Calu3 (cell line): ENCODE results near the gene EIF2AK2. TPM values are rescaled to one million over a fixed set of nuclear protein-coding genes. Genes with fewer than 3 reads are reported as not detected.

Source experiments
- BruUV-seq: library from RNA; stranded (reverse); fragments of 400-500 nt; replicated peaks from 2 replicates; lab custom pipeline; 2021; lab: Mats Ljungman, UMichigan
- CTCF ChIA-PET: fragments of 300-600 bp; sonication (Branson Sonifier 250); formaldehyde crosslinking; loops from one replicate; lab custom pipeline; 2022; ENCODE audit warnings: antibody characterized with exemption; lab: Charles Lee
- DNase-seq: peaks from one replicate; pipeline ENCODE4 v3.0.0; 2022
- H3K27ac Mint-ChIP-seq: one replicate; pipeline ENCODE4 v1.8.0; 2022; ENCODE audit warnings: mixed read lengths; ENCODE audit not compliant: unreplicated experiment
- H3K27me3 Mint-ChIP-seq: one replicate; pipeline ENCODE4 v1.8.0; 2022; ENCODE audit warnings: mixed read lengths; ENCODE audit not compliant: unreplicated experiment
- H3K36me3 Mint-ChIP-seq: one replicate; pipeline ENCODE4 v1.8.0; 2022; ENCODE audit warnings: mild to moderate bottlenecking, moderate library complexity, mixed read lengths; ENCODE audit not compliant: insufficient read depth, unreplicated experiment
- H3K4me1 Mint-ChIP-seq: one replicate; pipeline ENCODE4 v1.8.0; 2022; ENCODE audit warnings: mild to moderate bottlenecking, low read depth, mixed read lengths; ENCODE audit not compliant: unreplicated experiment
- H3K4me3 Mint-ChIP-seq: one replicate; pipeline ENCODE4 v1.8.0; 2022; ENCODE audit warnings: mild to moderate bottlenecking, low read depth, moderate library complexity, mixed read lengths; ENCODE audit not compliant: unreplicated experiment
- H3K9me3 Mint-ChIP-seq: one replicate; pipeline ENCODE4 v1.8.0; 2022; ENCODE audit warnings: low read depth, mixed read lengths; ENCODE audit not compliant: unreplicated experiment
- intact Hi-C: fragments of 100-400 bp; cut with micrococcal nuclease; formaldehyde crosslinking; loops from one replicate; pipeline ENCODE4 v1.10.0; 2022; ENCODE audit not compliant: unreplicated experiment
- total RNA-seq: library from RNA; stranded (reverse); gene quantifications from 2 replicates; pipeline ENCODE4 v1.2.3, GENCODE V29; 2022
- TF ChIP-seq, protein P1 (sequence below): fragments of 200-600 bp; IDR thresholded peaks from one replicate; pipeline ENCODE4 v1.8.0; 2022; ENCODE audit warnings: antibody characterized with exemption; ENCODE audit not compliant: unreplicated experiment

Gene EIF2AK2
- total RNA-seq, 1 experiment from 2014 or later = 91.2 TPM

DNA sequence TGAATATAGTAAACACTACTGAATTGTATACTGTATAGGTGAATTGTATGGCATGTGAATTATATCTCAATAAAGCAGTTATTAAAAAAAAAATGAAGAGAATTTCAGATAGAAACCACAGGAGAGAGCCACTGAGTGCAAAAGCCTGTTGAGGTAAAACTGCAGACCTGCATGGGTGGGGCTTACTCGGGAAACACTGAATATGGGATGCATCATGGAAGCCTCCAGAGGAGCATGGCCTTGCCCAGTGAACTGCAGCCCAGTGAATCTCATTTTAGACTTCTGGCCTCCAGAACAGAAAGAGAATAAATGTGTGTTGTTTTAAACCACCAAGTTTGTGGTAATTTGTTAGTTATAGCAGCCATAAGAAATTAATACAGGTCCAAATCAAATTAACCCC lies 56.7 kb downstream of the EIF2AK2 start:
- CTCF ChIA-PET = no interaction called here
- Mint-ChIP-seq H3K4me1 (peaks cover 15% of the 10 kb centered on the region), H3K9me3 (no peaks in the 10 kb centered on the region), H3K4me3 (no peak overlapping the region), H3K27me3 (no peaks in the 10 kb centered on the region), H3K27ac (no peak overlapping the region), H3K36me3 (peaks cover 37% of the 10 kb centered on the region)
- no TSS peak for BruUV-seq
- intact Hi-C loops = no loop called here
- TF ChIP-seq, protein P1, sequence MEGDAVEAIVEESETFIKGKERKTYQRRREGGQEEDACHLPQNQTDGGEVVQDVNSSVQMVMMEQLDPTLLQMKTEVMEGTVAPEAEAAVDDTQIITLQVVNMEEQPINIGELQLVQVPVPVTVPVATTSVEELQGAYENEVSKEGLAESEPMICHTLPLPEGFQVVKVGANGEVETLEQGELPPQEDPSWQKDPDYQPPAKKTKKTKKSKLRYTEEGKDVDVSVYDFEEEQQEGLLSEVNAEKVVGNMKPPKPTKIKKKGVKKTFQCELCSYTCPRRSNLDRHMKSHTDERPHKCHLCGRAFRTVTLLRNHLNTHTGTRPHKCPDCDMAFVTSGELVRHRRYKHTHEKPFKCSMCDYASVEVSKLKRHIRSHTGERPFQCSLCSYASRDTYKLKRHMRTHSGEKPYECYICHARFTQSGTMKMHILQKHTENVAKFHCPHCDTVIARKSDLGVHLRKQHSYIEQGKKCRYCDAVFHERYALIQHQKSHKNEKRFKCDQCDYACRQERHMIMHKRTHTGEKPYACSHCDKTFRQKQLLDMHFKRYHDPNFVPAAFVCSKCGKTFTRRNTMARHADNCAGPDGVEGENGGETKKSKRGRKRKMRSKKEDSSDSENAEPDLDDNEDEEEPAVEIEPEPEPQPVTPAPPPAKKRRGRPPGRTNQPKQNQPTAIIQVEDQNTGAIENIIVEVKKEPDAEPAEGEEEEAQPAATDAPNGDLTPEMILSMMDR = no peak
- no peak for DNase-seq

DNA sequence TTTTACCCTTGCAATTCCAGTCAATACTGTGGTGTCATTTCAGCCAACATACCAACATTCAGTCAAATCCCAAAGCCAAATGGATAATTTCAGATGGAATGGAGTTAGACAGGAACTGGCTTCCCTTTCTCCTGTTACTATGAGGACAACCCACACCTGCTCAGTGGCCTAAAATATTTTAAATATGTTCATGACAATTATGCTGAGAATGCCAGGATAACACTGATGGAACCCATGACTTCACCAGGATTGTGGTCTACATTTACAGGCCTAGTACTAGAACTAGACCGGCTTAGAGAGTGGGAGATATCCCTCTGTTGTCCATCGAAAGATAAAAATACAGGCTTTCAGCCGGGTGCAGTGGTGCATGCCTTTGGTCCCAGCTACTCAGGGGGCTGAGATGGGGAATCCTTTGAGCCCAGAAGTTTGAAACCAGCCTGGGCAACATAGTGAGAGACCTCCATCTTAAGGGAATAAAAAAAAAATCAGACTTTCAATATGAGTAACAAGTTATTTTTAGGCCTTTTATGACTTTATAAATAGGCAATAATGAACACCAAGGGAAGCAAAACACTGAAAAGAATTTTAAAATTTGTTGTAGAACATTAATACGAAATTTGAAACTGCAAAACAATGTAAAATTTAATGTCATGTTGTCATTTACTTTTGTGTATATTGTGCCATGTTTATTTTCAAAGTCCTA lies 58.2 kb downstream of the EIF2AK2 start:
- Mint-ChIP-seq H3K4me1 (peaks cover 1% of the 10 kb centered on the region), H3K9me3 (no peaks in the 10 kb centered on the region), H3K36me3 (peaks cover 32% of the 10 kb centered on the region), H3K27me3 (no peaks in the 10 kb centered on the region), H3K4me3 (no peak overlapping the region), H3K27ac (no peak overlapping the region)
- TF ChIP-seq, protein P1 = no peak
- intact Hi-C loops = no loop called here
- TSS peak; percentile 25 for BruUV-seq
- CTCF ChIA-PET = no interaction called here
- DNase-seq = no peak

DNA sequence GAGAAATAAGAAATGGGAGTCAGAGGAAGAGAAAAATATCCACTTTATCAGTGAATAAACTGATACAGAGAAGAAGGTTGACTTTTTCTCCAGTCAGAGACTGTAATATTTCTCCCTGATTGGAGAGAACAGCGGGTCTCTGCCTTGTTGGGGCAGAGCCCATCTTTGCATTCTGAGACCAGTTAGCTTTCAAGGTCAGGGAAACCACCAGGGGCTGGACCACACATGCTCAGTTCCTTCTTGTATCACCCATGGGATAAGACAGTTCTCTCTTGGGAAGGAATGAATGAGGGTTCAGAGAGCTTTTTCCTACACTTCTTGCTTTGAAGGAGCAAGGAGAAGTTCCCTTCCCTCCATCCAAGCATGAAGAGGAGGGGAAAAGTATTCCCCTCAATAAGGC lies 60.2 kb downstream of the EIF2AK2 start:
- intact Hi-C loops = no loop called here

DNA sequence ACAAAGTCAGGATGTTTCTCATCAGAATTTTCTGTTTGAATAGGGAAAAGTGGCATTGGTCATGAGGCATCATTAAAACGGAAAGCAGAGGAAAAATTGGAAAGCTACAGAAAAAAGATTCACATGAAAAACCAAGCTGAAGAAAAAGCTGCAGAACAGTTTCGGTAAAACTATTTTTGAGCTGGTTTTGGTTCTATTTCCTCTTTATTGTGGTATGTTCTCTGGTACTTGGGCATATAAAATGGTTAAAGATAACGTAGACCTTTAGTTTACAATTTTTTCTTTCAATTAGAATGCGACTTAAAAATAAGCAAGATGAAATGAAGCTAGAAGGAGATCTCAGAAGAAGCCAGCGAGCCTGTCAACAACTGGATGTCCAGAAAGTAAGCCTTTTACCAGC lies 64.9 kb downstream of the EIF2AK2 start:
- Mint-ChIP-seq H3K4me3 (no peak overlapping the region), H3K27me3 (no peaks in the 10 kb centered on the region), H3K27ac (no peak overlapping the region), H3K9me3 (no peaks in the 10 kb centered on the region), H3K36me3 (peaks cover under 1% of the 10 kb centered on the region), H3K4me1 (no peaks in the 10 kb centered on the region)
- BruUV-seq = no TSS peak
- TF ChIP-seq, protein P1 = no peak
- DNase-seq = no peak
- intact Hi-C loops = no loop called here
- CTCF ChIA-PET = no interaction called here

More for the DNA sequence above, 60.2 kb downstream of the EIF2AK2 start:
- TF ChIP-seq, protein P1 = no peak
- CTCF ChIA-PET = no interaction called here
- H3K4me3 Mint-ChIP-seq = no peak overlapping the region
- no peaks in the 10 kb centered on the region for H3K9me3 Mint-ChIP-seq
- no peaks in the 10 kb centered on the region for H3K27me3 Mint-ChIP-seq
- H3K27ac Mint-ChIP-seq = no peak overlapping the region
- BruUV-seq = no TSS peak
- no peaks in the 10 kb centered on the region for H3K4me1 Mint-ChIP-seq
- no peak for DNase-seq
- peaks cover 26% of the 10 kb centered on the region for H3K36me3 Mint-ChIP-seq
